Activated naive CD8-positive, alpha-beta T cell treated with anti-CD3 and anti-CD28 coated beads, Interleukin-2, amount 50 U/mL, for 16 hours (primary cell): ENCODE results near the gene ZNF462.

ENCODE experiments used
- DNase-seq: peaks from one replicate; pipeline ENCODE4 v3.0.0-alpha.2; 2020; ENCODE audit warnings: low read depth, low spot score

Gene ZNF462

DNA sequence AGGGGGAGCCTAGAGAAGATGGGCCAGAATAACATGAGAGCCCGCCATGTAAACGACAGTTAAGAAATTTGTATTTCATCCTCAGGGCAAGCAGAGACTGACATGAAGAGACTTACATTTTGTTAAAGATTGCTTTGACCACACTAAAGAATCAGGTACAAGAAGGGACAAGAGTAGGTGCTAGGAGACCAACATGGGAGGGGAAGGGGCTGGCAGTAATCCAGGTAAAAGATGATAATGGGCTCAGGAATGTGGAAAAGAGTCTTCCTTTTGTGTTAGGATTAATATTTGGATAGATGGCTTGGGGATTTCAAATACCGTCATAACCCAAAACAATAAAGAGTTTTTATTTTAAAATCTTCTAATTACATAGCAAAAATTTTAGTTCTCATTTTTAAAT lies 137.3 kb downstream of the ZNF462 start:
- no peak for DNase-seq

DNA sequence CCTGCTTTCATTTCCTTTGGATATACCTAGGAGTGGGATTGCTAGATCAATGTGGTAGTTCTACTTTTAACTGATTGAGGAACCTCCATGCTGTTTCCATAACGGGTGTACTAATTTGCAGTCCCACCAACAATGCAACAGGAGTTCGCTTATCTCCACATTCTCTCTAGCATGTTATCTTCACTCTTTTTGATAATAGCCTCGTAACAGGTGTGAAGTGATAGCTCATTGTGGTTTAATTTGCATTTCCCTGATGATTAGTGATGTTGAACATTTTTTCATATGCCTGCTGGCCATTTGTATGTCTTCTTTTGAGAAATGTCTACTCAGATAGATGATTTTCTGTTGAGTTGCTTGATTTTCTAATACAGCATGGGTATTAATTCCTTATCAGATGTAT lies 142.2 kb downstream of the ZNF462 start:
- no peak for DNase-seq

DNA sequence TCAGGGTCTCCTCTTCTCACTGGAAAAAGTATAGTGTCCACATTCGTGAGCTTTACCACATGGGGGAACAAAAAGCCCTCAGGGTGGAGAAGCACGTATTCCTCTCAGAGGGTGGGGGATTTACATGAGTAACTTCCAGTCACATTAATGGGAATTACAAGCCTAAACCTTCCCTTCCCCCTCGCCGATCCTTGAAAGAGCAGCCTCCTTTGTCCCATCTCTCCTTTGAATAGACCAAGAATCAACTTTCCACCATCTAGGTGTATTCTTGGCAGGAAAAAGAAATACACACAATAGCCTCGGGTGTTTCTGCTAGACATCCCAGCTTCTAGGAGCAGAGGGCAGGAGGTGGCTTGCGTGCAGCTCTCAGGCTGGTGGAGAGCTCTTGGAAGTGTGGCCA lies 144.4 kb downstream of the ZNF462 start:
- no peak for DNase-seq

DNA sequence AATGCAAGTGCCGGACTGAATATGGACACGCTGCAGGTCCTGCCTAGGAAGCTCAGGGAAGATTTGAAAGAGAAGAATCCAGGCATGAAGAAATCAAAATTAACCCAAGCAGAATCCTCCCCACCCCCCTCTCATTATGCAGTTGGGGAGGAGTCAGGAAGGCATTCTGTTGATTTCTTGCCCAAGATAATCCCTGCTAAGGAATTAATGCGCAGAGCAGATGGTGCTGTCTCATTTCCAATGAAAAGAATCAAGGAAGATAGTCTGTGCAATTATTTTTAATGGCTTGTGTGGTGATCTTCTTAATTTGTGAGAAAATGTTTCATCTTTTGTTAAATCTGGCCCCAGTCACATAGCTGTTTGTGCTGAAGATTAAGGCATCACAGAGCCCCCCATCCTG lies 145.0 kb downstream of the ZNF462 start:
- no peak for DNase-seq

DNA sequence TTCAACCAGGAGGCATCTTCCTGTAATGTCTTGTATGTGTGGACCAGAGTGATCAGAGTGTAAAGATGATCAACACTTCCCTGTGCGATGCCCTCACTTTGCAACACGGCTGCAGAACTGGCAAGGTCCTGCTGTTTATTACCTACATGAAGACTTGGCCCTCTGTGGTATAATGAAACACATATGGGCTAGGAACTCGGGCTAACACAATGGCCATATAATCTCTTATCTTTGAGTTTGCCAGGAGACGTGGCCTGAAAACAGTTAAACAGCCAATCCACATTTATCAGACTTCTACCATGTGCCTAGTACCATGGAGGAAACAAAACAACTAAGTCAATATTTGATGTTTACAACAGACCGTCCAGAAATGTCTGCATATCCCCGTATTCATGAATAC lies 145.5 kb downstream of the ZNF462 start:
- DNase-seq = no peak

DNA sequence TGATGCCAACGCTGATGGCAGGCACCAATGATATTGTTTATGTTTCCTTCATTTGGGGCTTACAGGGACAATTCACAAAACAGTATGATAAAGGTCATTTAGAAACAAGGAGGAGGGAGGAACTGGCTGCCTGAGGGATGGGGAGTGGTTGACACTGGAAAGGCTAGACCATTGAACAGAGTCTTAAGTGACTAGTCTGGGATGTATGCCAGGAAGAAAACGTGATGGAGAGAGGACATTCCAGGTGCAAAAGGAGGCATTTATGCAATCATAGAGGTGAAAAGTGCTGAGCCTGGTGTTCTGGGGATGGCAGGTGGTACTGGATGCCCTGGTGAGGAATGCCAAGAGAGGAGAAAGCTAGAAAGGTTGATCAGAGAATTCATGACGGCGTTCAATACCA lies 153.4 kb downstream of the ZNF462 start:
- no peak for DNase-seq

DNA sequence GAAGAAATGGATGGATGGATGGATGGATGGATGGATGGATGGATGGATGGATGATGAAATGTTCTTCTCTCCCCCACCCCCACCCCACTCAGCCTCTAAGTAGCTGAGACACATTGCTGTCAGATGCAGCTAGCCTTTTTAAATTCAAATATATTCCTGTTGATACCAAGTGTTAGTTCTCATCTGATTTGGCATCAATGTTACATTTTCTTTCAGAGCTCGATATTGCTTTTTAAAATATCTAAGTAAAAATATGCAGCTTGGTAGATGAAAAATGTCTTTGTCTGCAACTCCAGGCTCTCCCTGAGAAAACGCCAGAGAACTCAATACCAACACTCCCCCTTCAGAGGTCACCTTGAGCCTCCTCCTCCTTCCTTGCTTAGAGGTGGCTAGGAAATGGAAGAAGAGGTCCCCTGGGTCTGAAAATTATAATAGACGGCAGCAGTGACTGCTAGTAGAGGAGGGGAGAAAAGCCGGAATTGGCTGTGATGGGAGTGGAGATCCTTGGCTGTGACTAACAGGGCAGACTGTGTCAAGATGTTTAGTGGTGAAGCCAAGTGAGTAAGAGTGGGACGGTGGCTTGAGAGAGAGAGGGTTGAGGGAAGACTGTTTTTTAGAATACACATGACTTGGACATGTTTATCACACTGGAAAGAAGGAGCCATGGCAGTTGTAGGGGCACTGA lies 156.0 kb downstream of the ZNF462 start:
- DNase-seq = no peak

DNA sequence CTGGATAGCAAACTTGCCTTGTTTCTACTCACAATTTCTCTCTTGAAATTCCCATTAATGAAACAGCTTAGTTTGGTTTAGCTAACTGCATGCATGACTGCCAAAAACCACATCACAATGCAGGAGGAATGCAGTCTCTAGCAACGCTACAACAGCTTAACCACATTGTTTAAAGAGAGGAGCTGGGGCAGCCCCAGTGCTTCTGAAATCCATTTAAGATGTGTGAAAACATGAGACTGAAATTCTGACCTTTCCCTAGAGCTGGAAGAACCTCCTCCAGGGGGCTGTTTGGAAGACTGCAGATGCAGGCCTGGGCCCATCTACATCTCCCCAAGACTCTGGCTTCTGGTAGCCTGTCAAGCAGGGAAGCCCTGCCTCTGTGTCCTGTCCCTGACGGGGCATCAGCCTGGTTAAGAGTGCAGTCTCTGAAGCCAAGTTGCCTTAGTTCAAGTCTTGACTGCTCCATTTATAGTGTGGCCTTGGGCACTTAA lies 157.1 kb downstream of the ZNF462 start:
- no peak for DNase-seq

DNA sequence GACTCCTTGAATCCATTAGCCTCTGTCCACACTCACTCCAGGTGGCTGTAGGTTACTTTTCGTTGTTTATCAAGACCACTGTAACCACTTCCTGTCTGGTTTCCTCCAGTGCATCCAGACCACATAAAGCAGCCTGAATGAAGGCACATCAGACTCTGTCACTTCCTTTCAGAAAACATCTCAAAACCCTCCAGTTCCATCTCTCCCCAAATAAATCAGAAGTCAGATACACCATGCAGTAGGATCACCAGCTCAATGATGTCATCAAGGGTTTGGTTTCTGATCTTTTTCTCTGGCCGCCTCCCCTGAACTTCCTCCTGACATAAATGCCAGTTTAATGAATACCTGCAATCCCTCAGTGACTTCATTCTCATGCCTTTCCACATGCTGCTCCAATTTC lies 161.2 kb downstream of the ZNF462 start:
- no peak for DNase-seq

DNA sequence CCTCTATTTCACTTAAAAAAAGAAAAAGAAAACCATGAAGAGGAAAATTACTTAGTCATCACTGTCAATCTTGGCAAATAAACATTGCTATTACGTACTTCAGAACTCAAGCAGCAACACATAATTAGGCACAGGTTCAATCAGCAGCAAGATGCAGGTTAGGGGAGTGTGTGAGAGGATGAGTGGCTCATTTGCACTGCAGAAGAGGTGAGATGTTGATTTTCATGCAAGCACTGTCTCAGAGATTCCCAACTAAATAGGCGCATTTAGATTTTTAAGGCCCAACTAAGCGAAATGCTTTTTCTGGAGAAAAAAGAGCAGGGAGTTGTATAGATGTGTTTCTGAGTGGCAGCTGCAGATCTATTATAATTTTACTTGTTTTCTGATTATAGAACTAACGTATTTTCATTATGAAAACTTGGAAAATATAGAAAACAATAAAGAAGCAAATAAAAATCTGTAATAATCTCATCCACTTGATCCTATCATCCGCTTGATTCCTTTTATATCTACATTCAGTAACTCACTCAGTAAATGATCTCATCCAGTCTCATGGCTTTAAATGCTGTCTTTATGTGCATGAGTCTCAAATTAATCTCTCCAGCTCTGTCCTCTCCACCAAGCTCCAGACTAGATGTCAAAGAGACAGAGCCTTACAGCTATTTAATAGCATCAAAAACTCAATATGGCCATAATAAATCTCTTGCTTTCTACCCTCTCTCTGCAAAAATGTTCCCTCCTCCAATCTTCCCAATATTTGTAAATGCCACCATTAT lies 162.5 kb downstream of the ZNF462 start:
- DNase-seq = no peak

DNA sequence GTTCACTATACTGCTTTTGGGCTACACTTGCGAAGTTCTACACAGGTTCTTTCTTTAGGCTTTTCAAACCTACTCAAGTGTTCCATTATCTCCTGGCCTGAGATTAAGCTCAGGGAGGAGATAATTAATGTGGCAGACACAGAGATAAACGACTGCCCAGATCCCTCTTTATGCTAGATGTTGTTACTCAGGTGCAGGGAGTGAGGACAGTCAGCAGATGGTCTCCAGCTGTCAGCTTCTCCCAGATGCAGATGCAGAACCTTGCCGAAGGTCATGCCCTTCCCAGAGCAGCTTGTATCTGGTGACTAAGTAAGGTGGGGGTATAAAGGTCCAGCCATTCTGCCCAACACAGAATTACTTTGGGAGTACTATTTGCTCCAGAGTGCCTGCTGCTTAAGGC lies 166.2 kb downstream of the ZNF462 start:
- DNase-seq = no peak

DNA sequence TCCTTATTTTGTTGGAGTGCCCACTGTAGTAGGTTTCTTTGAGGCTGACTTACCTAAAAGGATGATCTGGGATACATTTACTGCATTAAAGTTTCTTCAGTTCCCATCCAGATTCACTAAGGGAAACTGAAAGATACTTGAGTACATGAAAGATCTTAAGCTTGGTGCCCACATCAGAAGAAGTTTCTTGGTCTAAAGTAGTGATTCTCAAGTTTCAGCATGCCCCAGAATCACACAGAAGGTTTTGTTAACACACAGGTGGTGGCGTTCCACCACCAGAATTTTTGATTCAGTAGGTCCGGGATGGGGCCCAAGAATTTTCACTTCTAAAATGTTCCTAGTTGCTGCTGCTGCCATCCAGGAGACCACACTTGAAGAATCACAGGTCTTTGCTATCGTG lies 171.0 kb downstream of the ZNF462 start:
- no peak for DNase-seq

DNA sequence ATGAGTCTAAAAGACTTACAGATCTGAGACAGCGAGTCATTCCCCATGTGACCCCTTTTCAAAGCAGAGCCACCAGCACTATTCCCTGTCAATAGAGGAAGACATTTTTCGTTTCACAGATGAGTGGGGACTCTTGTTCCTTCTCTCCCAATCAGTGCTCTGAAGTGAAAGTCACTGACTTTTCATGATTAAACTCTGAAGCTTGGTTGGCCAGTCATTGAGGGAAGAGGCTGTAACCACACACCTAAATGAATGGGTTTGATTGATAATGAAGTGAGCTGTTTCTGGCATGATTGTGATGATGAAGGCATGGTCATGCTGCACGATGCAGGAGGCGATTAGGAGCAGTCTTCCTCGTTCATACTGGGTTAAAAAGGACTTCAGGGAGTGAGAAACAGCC lies 171.9 kb downstream of the ZNF462 start:
- no peak for DNase-seq

DNA sequence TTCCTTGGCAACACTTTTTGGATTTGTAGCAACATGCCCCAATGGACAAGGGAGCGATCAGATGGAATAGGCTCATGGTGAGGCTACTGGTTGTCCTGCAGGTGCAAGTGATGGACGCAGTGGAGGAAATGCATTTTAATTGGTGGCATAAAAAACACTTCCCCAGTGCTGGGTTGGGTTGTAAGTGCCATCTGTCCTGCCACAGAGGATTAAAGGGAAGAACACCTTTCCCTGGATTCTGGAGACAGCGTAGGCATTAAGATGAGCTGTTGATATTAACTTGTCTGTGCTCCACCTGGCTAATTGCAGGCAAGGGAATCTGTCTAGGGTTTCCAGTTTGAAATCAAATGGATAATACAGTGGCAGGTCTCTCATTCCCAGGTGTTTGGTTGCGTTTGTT lies 173.4 kb downstream of the ZNF462 start:
- no peak for DNase-seq

DNA sequence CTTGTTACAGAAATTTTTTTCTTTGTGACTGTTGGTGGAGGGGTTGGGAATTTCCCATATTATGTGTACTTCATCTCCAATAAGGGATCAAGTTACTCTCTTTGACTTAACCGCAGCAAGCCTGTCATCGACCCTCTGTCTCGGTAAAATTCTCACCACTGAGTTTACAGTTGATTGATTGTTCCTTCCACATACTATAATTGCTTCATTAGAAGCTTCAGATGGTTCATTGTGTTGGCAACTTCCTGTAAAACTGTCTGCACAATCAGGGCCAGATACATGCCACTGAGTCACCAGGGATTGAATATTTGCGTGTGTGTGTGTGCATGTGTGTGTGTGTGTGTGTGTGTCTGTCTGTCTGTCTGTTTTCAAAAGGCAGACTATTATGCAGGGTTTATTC lies 176.6 kb downstream of the ZNF462 start:
- DNase-seq = no peak

DNA sequence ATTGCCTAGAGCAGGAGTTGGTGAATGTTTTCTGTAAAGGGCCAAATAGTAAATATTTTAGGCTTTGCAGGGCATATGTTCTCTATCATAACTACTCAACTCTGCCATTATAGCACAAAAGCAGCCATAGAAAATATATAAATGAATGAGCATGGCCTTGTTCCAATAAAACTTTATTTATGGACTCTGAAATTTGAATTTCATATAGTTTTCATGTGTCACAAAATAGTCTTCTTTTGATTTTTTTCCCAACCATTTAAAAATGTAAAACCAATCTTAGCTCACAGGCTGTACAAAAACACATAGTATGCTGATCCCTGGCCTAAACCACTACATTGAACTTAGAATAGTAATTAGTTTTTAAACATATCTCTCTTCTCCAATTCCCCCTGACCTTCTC lies 179.6 kb downstream of the ZNF462 start:
- no peak for DNase-seq

DNA sequence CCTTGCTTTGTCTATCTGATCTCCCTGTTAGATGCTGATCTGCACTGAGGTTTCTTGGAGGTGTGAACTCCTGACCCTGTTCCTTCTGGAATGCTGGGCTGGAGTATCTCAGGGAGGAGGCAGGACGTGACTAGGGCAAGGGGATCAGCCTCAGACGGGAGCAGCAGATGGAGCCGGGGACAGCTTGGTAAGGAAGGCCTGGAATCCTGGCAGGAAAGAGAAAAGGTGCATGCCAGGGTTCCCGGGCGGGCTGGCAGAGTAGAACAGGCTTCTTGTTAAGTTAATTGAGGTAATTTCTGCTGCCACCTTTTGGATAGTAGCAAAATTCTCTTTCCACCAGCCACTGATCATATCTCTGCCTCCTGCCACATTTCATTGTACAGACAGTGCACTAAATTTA lies 180.9 kb downstream of the ZNF462 start:
- no peak for DNase-seq

DNA sequence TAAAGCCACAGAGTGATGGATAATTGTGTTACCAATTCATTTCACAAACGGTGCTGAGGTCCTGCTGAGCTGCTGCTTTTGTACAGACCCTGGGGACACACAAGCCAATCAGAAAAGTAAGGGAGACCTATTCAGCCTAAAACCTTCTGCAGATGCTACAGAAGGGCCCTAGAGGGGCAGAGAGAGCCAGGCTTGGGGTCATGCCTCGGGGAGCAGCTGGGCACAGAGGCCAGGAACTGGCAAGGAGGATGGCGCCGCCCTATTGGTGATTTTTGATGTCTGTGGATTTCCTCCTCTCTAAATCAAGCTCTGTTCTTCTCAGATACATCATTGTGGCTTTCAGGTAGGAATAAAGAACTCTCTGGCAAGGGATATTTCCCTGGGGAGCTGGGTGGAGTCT lies 181.9 kb downstream of the ZNF462 start:
- DNase-seq = no peak

DNA sequence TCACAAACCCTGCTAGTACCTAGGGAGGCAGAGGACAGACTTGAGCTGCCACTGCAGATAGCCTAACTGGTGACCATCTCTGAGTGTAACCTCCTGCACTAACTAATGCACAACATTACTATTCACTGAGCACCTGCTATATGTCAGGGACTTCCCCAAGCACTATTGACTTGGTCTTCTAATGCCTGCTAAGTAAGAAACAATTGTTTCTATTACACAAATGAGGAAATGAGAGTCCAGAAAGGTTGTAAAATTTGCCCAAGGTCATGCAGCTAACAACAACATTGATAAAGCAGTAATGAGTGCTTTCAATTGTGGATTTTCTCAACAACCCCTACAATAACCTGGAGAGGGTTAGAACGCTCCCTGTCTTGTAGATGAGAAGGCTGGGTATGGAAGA lies 183.7 kb downstream of the ZNF462 start:
- no peak for DNase-seq

DNA sequence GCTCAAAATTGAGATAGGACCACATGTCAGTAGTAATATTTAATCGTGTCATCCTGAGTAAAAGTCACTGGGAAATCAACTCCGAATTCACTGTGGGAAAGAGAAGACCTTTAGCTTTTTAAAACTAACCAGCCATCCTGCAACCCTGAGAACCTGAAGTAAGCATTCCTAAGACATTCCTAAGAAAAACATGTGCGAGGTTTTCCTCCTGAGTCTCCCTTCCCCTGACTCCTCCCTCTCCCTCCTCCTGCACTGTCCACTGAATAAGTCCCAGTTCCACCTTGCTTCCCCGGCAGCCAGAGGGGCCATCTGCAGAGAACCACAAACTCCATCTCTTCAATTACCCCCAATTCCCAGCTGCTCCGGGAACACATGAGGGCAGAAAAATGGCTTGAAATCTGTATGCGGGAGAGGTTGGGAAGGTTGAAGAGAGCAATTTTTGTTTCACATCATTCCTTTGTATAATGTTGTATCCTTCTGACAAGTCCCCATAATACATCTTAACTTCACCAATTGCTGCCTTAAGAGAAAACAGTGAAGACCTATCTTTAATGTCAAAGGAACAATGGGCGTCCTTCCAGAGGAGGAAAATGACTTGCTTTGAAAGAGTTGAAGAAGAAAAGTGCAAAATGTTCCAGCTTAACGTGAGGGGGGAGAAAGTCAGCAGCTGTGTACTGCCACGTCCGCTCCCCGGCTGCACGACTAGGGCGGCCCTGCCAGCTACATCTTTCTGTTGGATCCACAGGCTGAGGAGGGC lies 186.3 kb downstream of the ZNF462 start:
- no peak for DNase-seq

DNA sequence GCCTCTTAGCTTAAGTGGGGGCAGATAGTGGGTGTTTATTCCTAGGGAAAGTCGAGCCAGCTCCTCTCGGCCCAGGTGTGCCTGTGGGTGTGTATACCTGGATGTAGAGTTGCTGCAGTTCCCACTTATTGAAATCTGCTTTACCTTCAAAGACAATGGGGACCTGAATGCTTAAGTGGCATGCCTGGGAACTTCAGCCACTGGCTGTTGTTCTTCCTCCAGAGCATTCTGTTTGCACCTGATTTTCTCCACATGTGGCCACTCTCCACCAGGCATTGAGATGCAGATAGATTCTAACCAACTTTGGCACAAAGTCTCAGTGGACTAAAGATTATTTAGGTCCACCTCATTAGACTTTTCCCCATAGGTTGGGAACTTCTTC lies 186.8 kb downstream of the ZNF462 start:
- DNase-seq = no peak

DNA sequence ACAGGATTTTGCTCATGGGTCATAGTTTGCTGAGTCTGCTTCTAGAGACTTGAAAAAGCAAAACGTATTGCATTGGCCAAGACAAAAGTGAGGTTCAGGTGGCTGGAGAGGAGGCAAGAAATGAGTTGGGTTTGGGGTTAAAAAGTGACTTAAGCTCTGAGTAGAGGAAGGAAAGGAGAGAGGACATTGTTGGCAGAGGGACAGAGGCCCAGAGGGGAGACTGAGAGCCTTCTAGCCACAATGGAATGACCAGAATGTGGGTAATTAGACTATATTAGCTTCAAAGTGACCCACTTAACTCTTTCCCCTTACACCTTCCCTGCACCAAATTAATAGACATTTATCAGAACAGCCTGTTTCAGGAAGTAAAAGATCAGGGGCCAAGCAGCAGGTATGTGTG lies 188.4 kb downstream of the ZNF462 start:
- DNase-seq = no peak

DNA sequence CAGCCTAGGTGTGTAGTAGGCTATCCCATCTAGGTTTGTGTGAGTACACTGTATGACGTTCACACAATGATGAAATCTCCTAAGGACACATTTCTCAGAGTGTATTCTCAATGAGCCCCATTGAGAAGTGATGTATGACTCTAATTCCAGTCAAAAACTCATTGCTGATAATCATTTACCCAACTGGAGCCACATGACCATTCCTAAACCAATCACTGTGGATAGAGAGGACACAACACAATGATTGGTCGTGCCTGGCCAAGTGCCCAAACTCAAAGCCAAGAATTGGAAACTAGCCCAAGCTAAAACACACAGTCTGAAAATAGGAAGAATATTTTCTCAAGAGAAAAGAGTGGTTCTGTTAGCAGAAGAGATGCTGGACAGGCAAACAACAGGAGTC lies 191.2 kb downstream of the ZNF462 start:
- DNase-seq = no peak
